ENCODE measurements around the gene SIM1. TPM values are rescaled to one million over a fixed set of nuclear protein-coding genes. Genes with fewer than 3 reads are reported as not detected.

The SIM1 gene
- total RNA-seq, 1 donor, result 0.36 TPM

- Histone ChIP-seq H3K4me3 (ENCODE audit: insufficient read depth, low read length) (no peak overlapping the region), H3K27ac (ENCODE audit: low read depth, low read length) (peak overlapping the region; percentile 79), H3K4me2 (ENCODE audit: insufficient read depth, low read length) (peak overlapping the region; percentile 25), H4K20me1 (ENCODE audit: insufficient read depth, low read length) (no peaks in the 10 kb centered on the region), H3K36me3 (ENCODE audit: insufficient read depth, low read length) (no peaks in the 10 kb centered on the region), H3K4me1 (ENCODE audit: insufficient read depth, low read length) (peaks cover 57% of the 10 kb centered on the region), H2AFZ (ENCODE audit: low read length) (peak overlapping the region; percentile 49), H3K27me3 (ENCODE audit: insufficient read depth, low read length) (no peaks in the 10 kb centered on the region), H3K9me3 (ENCODE audit: low read depth, low read length) (no peaks in the 10 kb centered on the region), H3K79me2 (ENCODE audit: insufficient read depth, low read length) (no peaks in the 10 kb centered on the region)
- no peak for TF ChIP-seq CTCF (IDR thresholded peaks at IDR 0.05; ENCODE audit: extremely low read depth, low read depth, low read length)
- DNase-seq (ENCODE audit: insufficient read length, low spot score, missing footprints), result no peak
Observed at GRCh38 chr6:100343316-100344077, 121.2 kb downstream of the SIM1 start.

- Histone ChIP-seq H2AFZ (ENCODE audit: low read length) (no peak overlapping the region), H3K27me3 (ENCODE audit: insufficient read depth, low read length) (no peaks in the 10 kb centered on the region), H4K20me1 (ENCODE audit: insufficient read depth, low read length) (no peaks in the 10 kb centered on the region), H3K4me1 (ENCODE audit: insufficient read depth, low read length) (peaks cover 52% of the 10 kb centered on the region), H3K27ac (ENCODE audit: low read depth, low read length) (peak overlapping the region; percentile 79), H3K36me3 (ENCODE audit: insufficient read depth, low read length) (no peaks in the 10 kb centered on the region), H3K79me2 (ENCODE audit: insufficient read depth, low read length) (no peaks in the 10 kb centered on the region), H3K9me3 (ENCODE audit: low read depth, low read length) (no peaks in the 10 kb centered on the region), H3K4me2 (ENCODE audit: insufficient read depth, low read length) (peak overlapping the region; percentile 12), H3K4me3 (ENCODE audit: insufficient read depth, low read length) (no peak overlapping the region)
- no peak for DNase-seq (ENCODE audit: insufficient read length, low spot score, missing footprints)
- no peak for TF ChIP-seq CTCF (IDR thresholded peaks at IDR 0.05; ENCODE audit: extremely low read depth, low read depth, low read length)
Observed at GRCh38 chr6:100342830-100343229, 121.9 kb downstream of the SIM1 start.

- Histone ChIP-seq H3K36me3 (ENCODE audit: insufficient read depth, low read length) (no peaks in the 10 kb centered on the region), H3K4me1 (ENCODE audit: insufficient read depth, low read length) (peaks cover 25% of the 10 kb centered on the region), H3K4me2 (ENCODE audit: insufficient read depth, low read length) (no peak overlapping the region), H3K9me3 (ENCODE audit: low read depth, low read length) (no peaks in the 10 kb centered on the region), H3K79me2 (ENCODE audit: insufficient read depth, low read length) (no peaks in the 10 kb centered on the region), H3K4me3 (ENCODE audit: insufficient read depth, low read length) (no peak overlapping the region), H4K20me1 (ENCODE audit: insufficient read depth, low read length) (no peaks in the 10 kb centered on the region), H2AFZ (ENCODE audit: low read length) (no peak overlapping the region), H3K27me3 (ENCODE audit: insufficient read depth, low read length) (no peaks in the 10 kb centered on the region), H3K27ac (ENCODE audit: low read depth, low read length) (no peak overlapping the region)
- no peak for DNase-seq (ENCODE audit: insufficient read length, low spot score, missing footprints)
- TF ChIP-seq CTCF (IDR thresholded peaks at IDR 0.05; ENCODE audit: extremely low read depth, low read depth, low read length), result no peak
Observed at GRCh38 chr6:100339574-100340255, 125.0 kb downstream of the SIM1 start.

GRCh38 chr6:100338090-100338489 lies 126.6 kb downstream of the SIM1 start:
- H3K36me3 ChIP-seq (ENCODE audit: insufficient read depth, low read length), result no peaks in the 10 kb centered on the region
- no peaks in the 10 kb centered on the region for H4K20me1 ChIP-seq (ENCODE audit: insufficient read depth, low read length)

More at GRCh38 chr6:100338090-100338489, 126.6 kb downstream of the SIM1 start:
- H3K79me2 ChIP-seq (ENCODE audit: insufficient read depth, low read length), result no peaks in the 10 kb centered on the region
- H3K4me1 ChIP-seq (ENCODE audit: insufficient read depth, low read length), result peaks cover 9% of the 10 kb centered on the region
- TF ChIP-seq CTCF (IDR thresholded peaks at IDR 0.05; ENCODE audit: extremely low read depth, low read depth, low read length), result no peak
- no peak for DNase-seq (ENCODE audit: insufficient read length, low spot score, missing footprints)
- H3K4me2 ChIP-seq (ENCODE audit: insufficient read depth, low read length), result no peak overlapping the region
- H2AFZ ChIP-seq (ENCODE audit: low read length), result no peak overlapping the region
- H3K4me3 ChIP-seq (ENCODE audit: insufficient read depth, low read length), result no peak overlapping the region
- H3K27ac ChIP-seq (ENCODE audit: low read depth, low read length), result no peak overlapping the region
- no peaks in the 10 kb centered on the region for H3K9me3 ChIP-seq (ENCODE audit: low read depth, low read length)
- no peaks in the 10 kb centered on the region for H3K27me3 ChIP-seq (ENCODE audit: insufficient read depth, low read length)
